Muscle layer of duodenum (tissue), 2 donors: ENCODE measurements around the gene MMP23B.

Experiments
- H3K27ac ChIP-seq: one replicate; pipeline ENCODE4 v1.7.0; 2013; ENCODE audit warnings: mild to moderate bottlenecking, low read length
- H3K27me3 ChIP-seq: one replicate; pipeline ENCODE4 v1.7.0; 2013; ENCODE audit warnings: low read depth, mild to moderate bottlenecking, control low read depth, low read length
- H3K36me3 ChIP-seq, 2 donors: one replicate each; pipeline ENCODE4 v1.7.0; 2013; ENCODE audit warnings: low read length in 2 of 2, control low read depth in 1 of 2, mild to moderate bottlenecking in 1 of 2; ENCODE audit not compliant: insufficient read depth in 2 of 2, control insufficient read depth in 1 of 2
- H3K4me1 ChIP-seq, 2 donors: one replicate each; pipeline ENCODE4 v1.7.0; 2013; ENCODE audit warnings: low read length in 2 of 2, mild to moderate bottlenecking in 2 of 2, control low read depth in 1 of 2, moderate library complexity in 1 of 2; ENCODE audit not compliant: insufficient read depth in 2 of 2, control insufficient read depth in 1 of 2
- H3K4me3 ChIP-seq, 2 donors: one replicate each; pipeline ENCODE4 v1.7.0; 2013; ENCODE audit warnings: low read length in 2 of 2, low read depth in 1 of 2, mild to moderate bottlenecking in 1 of 2
- H3K9me3 ChIP-seq, 2 donors: one replicate each; pipeline ENCODE4 v1.7.0; 2013; ENCODE audit warnings: low read length in 2 of 2, control low read depth in 1 of 2, mild to moderate bottlenecking in 1 of 2; ENCODE audit not compliant: control insufficient read depth in 1 of 2
- donor health status: healthy.

MMP23B gene

DNA sequence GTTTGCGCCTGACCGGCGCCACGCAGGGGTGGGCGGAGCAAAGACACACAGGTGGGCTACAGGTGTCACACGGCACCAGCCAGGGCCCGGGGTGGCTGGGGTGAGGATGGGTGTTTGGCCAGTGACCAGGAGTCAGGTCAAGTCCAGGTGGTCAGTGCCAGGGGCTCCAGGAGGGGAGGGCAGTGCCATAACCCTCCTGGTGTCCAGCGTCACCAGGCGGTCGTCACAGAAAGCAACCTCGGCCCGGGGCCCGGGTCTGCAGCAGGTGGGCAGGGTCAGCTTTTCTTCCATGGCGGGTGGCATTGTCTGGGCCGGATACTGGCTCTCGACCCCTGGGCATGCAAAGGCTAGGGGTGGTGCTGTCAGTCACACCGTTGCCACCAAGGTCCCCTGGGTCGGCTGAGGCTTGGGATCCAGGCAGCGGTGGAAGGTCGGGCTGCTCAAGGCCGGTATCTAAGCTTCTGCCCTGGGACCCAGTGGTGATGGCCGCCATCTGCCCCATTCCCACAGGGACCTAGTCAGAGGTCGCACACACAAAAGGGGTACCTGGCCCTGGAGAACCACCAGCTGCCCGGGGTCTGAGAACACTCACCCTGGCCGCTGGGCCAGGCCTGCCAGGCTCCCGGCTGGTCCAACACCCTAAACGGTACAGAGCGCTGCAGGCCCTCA is 33.8 kb upstream of the MMP23B start:
- Histone ChIP-seq H3K27me3 (peaks cover 21% of the 10 kb centered on the region), H3K27ac (no peak overlapping the region), H3K4me1 (peaks cover 0 to 20% of the 10 kb centered on the region in 2 donors), H3K36me3 (no peaks in the 10 kb centered on the region), H3K9me3 (no peaks in the 10 kb centered on the region), H3K4me3 (no peak overlapping the region)

DNA sequence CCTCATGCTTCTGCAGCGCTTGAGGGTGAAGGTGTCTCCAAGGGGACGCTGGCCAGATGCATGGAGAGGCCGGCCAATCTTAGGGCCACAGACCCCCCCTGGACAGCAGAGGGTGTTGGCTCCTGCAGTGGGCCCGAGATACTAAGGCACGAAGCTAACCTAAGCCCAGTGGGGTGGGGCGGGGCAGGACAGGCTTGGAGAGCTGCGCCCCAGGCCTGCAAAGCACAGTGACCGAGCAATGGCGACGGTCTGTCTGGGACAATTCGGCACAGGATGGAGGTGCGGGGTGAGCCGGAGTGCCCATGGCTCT is 33.3 kb upstream of the MMP23B start:
- peaks cover 21% of the 10 kb centered on the region for H3K27me3 ChIP-seq
- no peaks in the 10 kb centered on the region for H3K36me3 ChIP-seq
- H3K9me3 ChIP-seq = no peaks in the 10 kb centered on the region
- H3K4me1 ChIP-seq = peaks cover 0 to 20% of the 10 kb centered on the region in 2 donors
- H3K27ac ChIP-seq = no peak overlapping the region
- H3K4me3 ChIP-seq = no peak overlapping the region

DNA sequence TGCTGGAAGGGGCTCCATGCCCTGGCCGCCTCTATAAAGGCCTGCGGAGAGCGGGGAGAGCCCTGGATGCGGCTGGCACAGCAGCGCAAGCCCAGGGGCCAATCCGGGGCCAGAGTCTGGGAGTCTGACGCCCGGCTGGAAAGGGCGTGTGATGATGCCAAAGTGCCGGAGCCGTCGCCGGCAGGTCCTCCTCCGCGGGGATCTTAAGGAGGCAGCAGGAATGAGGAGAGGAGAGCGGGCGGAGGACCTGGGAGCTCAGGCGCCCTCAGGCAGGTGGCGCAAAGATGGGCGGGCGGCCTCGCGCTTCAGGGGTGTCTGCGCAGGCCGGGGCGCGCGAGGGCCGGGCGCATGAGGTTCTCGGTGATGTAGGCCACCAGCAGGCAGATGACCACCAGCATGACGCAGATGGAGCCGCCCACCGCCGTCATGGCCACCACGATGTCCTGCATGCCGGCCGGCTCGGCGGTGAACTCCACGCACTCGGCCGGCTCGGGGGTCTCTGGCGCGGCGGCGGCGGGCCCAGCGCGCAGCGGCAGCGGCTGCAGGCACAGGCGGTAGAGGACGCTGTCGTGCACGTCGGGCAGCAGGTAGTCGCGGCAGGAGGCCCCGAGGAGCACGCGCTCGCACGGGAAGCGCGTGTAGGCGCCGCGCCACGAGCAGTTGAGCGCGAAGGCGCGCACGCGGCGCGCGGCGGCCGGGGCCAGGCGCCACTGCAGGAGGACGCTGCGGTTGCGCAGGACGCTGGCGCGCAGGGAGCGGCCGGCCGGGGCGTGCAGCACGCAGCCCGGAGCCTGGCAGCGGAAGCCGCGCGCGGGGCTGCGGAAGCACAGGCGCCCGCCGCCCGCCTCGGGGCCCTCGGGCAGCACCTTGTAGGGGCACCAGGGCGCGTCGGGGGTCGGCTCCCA is 32.7 kb upstream of the MMP23B start:
- no peaks in the 10 kb centered on the region for H3K36me3 ChIP-seq
- no peaks in the 10 kb centered on the region for H3K9me3 ChIP-seq
- H3K27ac ChIP-seq = no peak overlapping the region
- H3K4me1 ChIP-seq = peaks cover 0 to 20% of the 10 kb centered on the region in 2 donors
- H3K27me3 ChIP-seq = peaks cover 21% of the 10 kb centered on the region
- H3K4me3 ChIP-seq = peak overlapping the region in 1 of 2 donors; percentile 27

DNA sequence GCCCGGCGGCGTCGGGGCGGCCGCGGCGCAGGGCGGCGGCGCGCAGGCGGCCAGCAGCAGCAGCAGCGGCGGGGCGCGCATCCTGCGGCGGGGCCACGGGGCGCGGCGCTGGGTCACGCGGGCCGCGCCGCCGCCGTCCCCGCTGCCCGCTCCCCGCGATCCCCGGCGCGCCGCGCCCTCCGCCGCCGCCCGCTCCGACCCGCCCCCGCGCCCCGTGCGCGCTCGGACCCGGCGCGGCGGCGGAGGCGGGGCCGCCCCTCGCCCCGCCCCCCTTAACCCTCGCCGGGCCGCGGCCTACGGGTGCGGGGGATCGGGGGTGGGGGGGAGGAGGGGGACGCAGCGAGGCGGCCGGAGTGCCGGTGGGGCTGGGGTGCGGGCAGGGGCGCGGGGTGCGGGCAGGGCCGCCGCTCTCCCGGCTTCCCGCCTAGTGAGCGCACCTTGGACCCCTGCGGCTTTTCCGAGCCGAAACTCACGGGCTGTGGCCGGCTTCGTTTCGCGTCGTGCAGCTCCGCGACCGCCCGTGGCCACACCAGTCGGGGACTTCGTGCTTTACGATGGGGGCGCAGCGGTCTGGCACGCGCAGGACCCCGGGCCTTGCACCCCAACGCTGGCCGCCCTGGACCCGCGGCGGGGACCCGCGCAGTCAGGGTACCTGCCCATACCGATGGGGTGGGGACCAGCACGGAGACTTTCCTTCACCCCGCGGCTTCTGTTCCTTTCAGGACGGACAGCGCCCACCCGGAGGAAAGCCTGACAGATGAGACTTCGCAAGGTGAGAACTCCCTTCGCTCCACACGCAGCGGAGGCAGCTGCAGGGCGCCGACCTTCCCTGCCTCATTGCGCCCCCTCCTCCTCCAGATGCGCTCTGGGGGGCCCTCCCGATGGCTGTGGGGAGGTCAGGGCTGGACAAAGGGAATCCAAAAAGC is 31.8 kb upstream of the MMP23B start, which contains the start of gene FNDC10:
Gene FNDC10 (minus strand): TSS at position 201 of the 926 bp plus-strand sequence. CDS start 120 bp downstream, at position 81.
- Histone ChIP-seq H3K27ac (no peak within 1 kb of the TSS), H3K36me3 (no peaks in the 10 kb centered on the region), H3K4me3 (peak within 1 kb of the TSS in 1 of 2 donors; percentile 46), H3K9me3 (no peaks in the 10 kb centered on the region), H3K4me1 (peaks cover 0 to 20% of the 10 kb centered on the region in 2 donors), H3K27me3 (peaks cover 21% of the 10 kb centered on the region)

DNA sequence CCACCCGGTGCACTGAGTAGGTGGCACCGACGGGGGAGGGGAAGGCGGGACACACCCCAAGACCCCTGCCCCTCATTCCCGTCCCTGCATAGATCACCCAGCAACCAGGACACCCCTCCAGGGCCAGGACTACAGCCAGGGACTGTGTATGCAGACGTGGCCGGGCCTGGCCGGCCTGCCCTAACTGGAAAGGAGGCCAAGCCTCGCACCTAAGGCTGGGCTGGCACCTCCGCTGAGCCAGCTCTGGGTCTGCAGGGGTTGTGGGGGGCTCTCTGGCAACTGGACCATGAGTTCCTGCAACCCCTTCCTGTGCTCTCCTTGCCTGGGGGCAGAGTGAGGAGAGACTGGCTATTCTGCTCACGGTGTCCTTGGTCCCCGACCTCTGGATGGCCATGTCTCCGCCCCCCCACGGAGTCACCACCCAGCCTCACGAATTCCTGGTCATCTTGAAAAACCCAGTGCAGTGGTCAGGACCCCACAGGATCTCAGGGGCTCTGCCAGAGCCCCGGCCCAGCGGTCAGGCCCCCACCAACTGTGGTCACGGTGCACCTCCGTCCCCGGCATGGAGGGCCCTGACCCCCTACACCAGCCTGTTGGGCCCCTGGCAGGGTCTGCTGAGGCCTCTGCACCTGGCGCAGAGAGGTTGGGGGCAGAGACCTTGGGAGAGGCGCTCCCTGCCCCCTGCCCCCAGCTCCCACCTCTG is 31.0 kb upstream of the MMP23B start:
- Histone ChIP-seq H3K36me3 (no peaks in the 10 kb centered on the region), H3K9me3 (no peaks in the 10 kb centered on the region), H3K27ac (no peak overlapping the region), H3K4me3 (peak overlapping the region in 1 of 2 donors; percentile 46), H3K27me3 (peaks cover 21% of the 10 kb centered on the region), H3K4me1 (peaks cover 0 to 20% of the 10 kb centered on the region in 2 donors)

DNA sequence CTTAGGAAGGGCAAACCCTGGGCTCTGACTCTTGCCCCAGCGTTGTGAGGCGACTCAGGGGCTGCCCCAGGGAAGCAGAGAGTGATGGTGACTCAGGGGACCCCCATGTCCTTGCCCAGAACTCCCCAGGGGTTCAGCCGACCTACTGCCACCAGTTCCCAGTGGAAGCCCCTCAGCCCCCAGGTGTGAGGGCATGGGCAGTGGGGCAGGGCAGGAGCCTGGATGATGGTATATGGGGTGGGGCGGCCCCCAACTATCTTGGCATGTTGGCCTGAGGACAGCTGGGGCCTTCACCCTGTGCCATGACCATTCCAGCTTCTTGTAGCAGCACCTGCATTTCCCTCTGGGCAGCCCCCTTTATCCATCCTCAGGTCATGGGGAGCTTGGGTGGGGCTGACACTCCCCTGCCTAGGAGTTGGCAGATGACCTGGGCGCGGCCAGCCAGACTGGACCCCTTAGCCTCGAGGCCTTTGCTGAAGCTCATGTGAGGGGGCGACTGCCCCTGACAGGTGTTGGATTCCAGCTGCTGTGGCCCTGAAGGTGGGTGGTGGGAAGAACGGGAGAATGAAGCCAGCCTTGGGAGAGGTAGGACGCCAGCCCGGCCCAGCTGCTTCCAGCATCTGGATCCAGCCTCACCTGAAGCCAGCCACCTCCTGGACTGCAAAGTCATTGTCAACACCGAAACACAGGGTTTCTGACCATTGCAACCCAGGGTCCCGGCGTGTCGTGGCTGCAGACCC is 30.2 kb upstream of the MMP23B start:
- peaks cover 15% of the 10 kb centered on the region for H3K27me3 ChIP-seq
- no peak overlapping the region for H3K27ac ChIP-seq

DNA sequence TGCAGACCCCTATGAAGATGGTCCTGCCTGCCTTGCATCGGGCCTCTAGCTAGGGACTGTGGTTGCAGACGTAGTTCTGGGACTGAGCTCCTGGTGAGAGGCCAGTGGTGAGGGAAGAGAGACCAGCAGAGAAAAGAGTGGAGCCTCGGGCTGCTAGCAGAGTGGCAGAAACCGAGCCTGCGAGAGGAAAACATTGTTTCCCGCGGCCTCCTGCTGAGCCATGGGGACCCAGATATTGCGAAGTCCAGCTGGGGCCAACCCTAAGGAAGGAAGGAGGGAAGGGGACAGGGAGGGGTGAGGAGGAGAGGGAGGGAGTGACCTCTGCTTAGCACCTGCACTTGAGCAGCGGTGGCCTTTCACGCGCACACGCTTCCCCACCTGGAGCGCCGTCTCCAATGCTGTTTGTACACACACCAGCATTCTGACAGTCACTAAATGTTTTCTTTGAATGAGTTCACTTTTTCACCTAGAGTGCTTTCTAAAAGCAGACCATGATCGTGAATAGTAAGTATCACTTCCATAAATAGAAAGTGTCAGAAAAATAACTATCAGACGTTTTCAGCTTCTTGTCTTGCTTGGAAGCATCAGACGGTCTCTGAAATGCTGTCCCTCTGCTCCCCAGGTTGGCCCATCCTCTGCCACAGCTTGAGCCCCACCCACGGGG is 29.5 kb upstream of the MMP23B start:
- Histone ChIP-seq H3K27ac (no peak overlapping the region), H3K27me3 (peaks cover 15% of the 10 kb centered on the region), H3K9me3 (no peaks in the 10 kb centered on the region), H3K36me3 (no peaks in the 10 kb centered on the region), H3K4me3 (no peak overlapping the region), H3K4me1 (peaks cover 0 to 20% of the 10 kb centered on the region in 2 donors)

More for the DNA sequence above, 30.2 kb upstream of the MMP23B start:
- Histone ChIP-seq H3K36me3 (no peaks in the 10 kb centered on the region), H3K4me3 (no peak overlapping the region), H3K4me1 (peaks cover 0 to 20% of the 10 kb centered on the region in 2 donors), H3K9me3 (no peaks in the 10 kb centered on the region)

DNA sequence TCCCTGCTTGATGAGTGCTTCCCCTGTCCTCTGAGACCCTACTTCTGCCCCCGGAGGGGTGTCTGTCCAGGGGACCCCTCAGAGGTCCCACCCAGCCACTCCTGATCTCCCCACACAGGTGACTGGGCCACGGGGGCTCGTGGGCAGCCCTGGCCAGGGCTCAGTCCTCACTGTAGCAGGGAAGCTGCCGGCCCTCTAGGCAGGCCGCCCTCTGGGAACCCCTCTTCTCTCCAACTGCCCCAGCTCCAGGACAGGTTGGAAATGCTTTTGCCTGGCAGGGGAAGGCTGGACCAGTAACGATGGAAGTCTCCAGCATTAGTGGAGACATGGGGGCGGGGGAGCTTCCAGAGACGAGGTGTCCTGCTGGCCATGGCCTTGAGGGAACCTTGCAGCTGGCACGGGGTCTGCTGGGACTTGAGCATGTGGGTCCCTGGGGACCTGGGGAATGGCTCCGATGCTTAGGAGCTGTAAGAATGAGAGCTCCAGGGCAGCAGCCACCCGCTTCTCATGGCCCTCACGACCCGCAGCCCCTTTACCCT is 28.9 kb upstream of the MMP23B start:
- Histone ChIP-seq H3K36me3 (no peaks in the 10 kb centered on the region), H3K27me3 (peaks cover 11% of the 10 kb centered on the region), H3K27ac (no peak overlapping the region), H3K4me1 (peaks cover 0 to 14% of the 10 kb centered on the region in 2 donors), H3K9me3 (no peaks in the 10 kb centered on the region), H3K4me3 (no peak overlapping the region)

DNA sequence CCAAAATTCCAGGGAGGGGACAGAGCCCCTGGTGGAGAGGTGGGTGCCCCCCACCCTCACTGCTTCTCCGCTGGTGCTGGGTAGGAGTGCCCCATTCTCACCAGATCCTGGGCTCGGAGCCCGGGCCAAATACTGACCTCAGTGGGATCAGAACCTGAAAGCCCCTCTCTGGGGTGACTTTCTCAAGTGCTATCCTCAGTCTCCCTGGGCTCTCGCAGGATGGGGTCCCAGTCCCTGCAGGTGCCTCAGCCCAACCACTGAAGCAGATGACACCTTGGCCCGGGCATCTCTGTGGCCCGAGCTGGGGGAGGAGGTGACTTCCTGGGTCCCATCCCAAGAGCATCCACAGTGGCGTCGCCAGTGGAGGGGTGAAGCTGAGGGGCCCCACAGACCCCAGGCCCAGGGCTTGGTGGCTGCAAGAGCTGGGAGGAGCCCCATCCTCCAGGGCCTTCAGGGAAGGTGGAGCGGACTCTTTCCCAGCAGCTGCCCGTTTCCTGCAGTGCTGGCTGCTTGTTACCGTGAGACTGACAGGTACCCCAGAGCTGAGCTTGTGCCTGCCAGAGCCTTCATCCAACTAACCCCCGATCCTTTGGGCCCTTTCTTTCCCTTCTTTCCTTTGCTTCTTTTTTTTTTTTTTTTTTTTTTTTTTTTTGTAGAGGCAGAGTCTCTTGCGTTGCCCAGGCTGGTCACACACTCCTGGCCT is 28.2 kb upstream of the MMP23B start:
- H3K27ac ChIP-seq = no peak overlapping the region
- H3K36me3 ChIP-seq = no peaks in the 10 kb centered on the region
- H3K9me3 ChIP-seq = no peaks in the 10 kb centered on the region
- no peak overlapping the region for H3K4me3 ChIP-seq
- H3K4me1 ChIP-seq = peaks cover 0 to 14% of the 10 kb centered on the region in 2 donors
- H3K27me3 ChIP-seq = peaks cover 7% of the 10 kb centered on the region
